DOHH2 (cell line): Measurements from ENCODE around the gene SHISA7.

Experiments
- CTCF ChIP-seq: fragments of 200-600 bp; sonication (generic); IDR thresholded peaks from one replicate; pipeline ENCODE4 v1.5.1; 2014; ENCODE audit warnings: antibody characterized with exemption, mild to moderate bottlenecking, low read depth, low read length; ENCODE audit not compliant: poor library complexity, severe bottlenecking
- EZH2phosphoT487 ChIP-seq: fragments of 200-600 bp; sonication (generic); IDR thresholded peaks from 2 replicates; pipeline ENCODE4 v1.6.1; 2017; ENCODE audit warnings: borderline replicate concordance, mild to moderate bottlenecking, antibody characterized with exemption, low read length, moderate library complexity, mixed read lengths

- TF ChIP-seq CTCF, result no peak
- no peak for TF ChIP-seq EZH2phosphoT487
Measured at GRCh38 chr19:55433292-55433691, 9.8 kb downstream of the SHISA7 start.
